Measurements from ENCODE around the gene DVL3.
"Not testable (repeated sequence)": the region's sequence is repeated elsewhere in the genome, so short reads cannot be mapped to it uniquely, and the experiment has no call there.

DVL3 gene

GRCh38 chr3:184142199-184142598 lies 13.0 kb upstream of the DVL3 start:
- in situ Hi-C loops (cut with MboI; ENCODE audit: low pct_unique_long_range_greater_than_20kb, low sequenced_read_pairs, unreplicated experiment), result no loop called here
- TF ChIP-seq CTCF (IDR thresholded peaks at IDR 0.05; ENCODE audit: extremely low read depth, insufficient read depth, missing control alignments), result no peak
- no peak for DNase-seq (ENCODE audit: low spot score)

GRCh38 chr3:184143327-184143726 lies 11.8 kb upstream of the DVL3 start:
- no peak for DNase-seq (ENCODE audit: low spot score)
- in situ Hi-C loops (cut with MboI; ENCODE audit: low pct_unique_long_range_greater_than_20kb, low sequenced_read_pairs, unreplicated experiment), result no loop called here
- no peak for TF ChIP-seq CTCF (IDR thresholded peaks at IDR 0.05; ENCODE audit: extremely low read depth, insufficient read depth, missing control alignments)

- no peak for DNase-seq (ENCODE audit: low spot score)
- in situ Hi-C loops (cut with MboI; ENCODE audit: low pct_unique_long_range_greater_than_20kb, low sequenced_read_pairs, unreplicated experiment), result no loop called here
- TF ChIP-seq CTCF (IDR thresholded peaks at IDR 0.05; ENCODE audit: extremely low read depth, insufficient read depth, missing control alignments), result no peak
Measured at GRCh38 chr3:184144505-184144904, 10.7 kb upstream of the DVL3 start.

GRCh38 chr3:184145111-184145524 lies 10.1 kb upstream of the DVL3 start:
- peak; percentile 37 for TF ChIP-seq CTCF (IDR thresholded peaks at IDR 0.05; ENCODE audit: extremely low read depth, insufficient read depth, missing control alignments)

GRCh38 chr3:184145751-184146270 lies 9.4 kb upstream of the DVL3 start:
- no peak for DNase-seq (ENCODE audit: low spot score)
- TF ChIP-seq CTCF (IDR thresholded peaks at IDR 0.05; ENCODE audit: extremely low read depth, insufficient read depth, missing control alignments), result no peak
- in situ Hi-C loops (cut with MboI; ENCODE audit: low pct_unique_long_range_greater_than_20kb, low sequenced_read_pairs, unreplicated experiment), result no loop called here

More at GRCh38 chr3:184145111-184145524, 10.1 kb upstream of the DVL3 start:
- in situ Hi-C loops (cut with MboI; ENCODE audit: low pct_unique_long_range_greater_than_20kb, low sequenced_read_pairs, unreplicated experiment), result no loop called here
- no peak for DNase-seq (ENCODE audit: low spot score)

- DNase-seq (ENCODE audit: low spot score), result no peak
- TF ChIP-seq CTCF (IDR thresholded peaks at IDR 0.05; ENCODE audit: extremely low read depth, insufficient read depth, missing control alignments), result no peak
- in situ Hi-C loops (cut with MboI; ENCODE audit: low pct_unique_long_range_greater_than_20kb, low sequenced_read_pairs, unreplicated experiment), result no loop called here
Measured at GRCh38 chr3:184148076-184148475, 7.1 kb upstream of the DVL3 start.

GRCh38 chr3:184149123-184149522 lies 6.1 kb upstream of the DVL3 start:
- no peak for TF ChIP-seq CTCF (IDR thresholded peaks at IDR 0.05; ENCODE audit: extremely low read depth, insufficient read depth, missing control alignments)
- no peak for DNase-seq (ENCODE audit: low spot score)
- in situ Hi-C loops (cut with MboI; ENCODE audit: low pct_unique_long_range_greater_than_20kb, low sequenced_read_pairs, unreplicated experiment), result no loop called here

- DNase-seq (ENCODE audit: low spot score); in situ Hi-C loops (cut with MboI; ENCODE audit: low pct_unique_long_range_greater_than_20kb, low sequenced_read_pairs, unreplicated experiment): not testable (repeated sequence)
Measured at GRCh38 chr3:184149770-184150169, 5.4 kb upstream of the DVL3 start.

All from GM13977 (cell line).